Calu3 (cell line): ENCODE data around the gene KAZN. TPM values are rescaled to one million over a fixed set of nuclear protein-coding genes. Genes with fewer than 3 reads are reported as not detected.

ENCODE experiments used
- BruUV-seq: library from RNA; stranded (reverse); fragments of 400-500 nt; replicated peaks from 2 replicates; lab custom pipeline; 2021; lab: Mats Ljungman, UMichigan
- CTCF ChIA-PET: fragments of 300-600 bp; sonication (Branson Sonifier 250); formaldehyde crosslinking; loops from one replicate; lab custom pipeline; 2022; ENCODE audit warnings: antibody characterized with exemption; lab: Charles Lee
- DNase-seq: peaks from one replicate; pipeline ENCODE4 v3.0.0; 2022
- H3K27ac Mint-ChIP-seq: one replicate; pipeline ENCODE4 v1.8.0; 2022; ENCODE audit warnings: mixed read lengths; ENCODE audit not compliant: unreplicated experiment
- H3K27me3 Mint-ChIP-seq: one replicate; pipeline ENCODE4 v1.8.0; 2022; ENCODE audit warnings: mixed read lengths; ENCODE audit not compliant: unreplicated experiment
- H3K36me3 Mint-ChIP-seq: one replicate; pipeline ENCODE4 v1.8.0; 2022; ENCODE audit warnings: mild to moderate bottlenecking, moderate library complexity, mixed read lengths; ENCODE audit not compliant: insufficient read depth, unreplicated experiment
- H3K4me1 Mint-ChIP-seq: one replicate; pipeline ENCODE4 v1.8.0; 2022; ENCODE audit warnings: mild to moderate bottlenecking, low read depth, mixed read lengths; ENCODE audit not compliant: unreplicated experiment
- H3K4me3 Mint-ChIP-seq: one replicate; pipeline ENCODE4 v1.8.0; 2022; ENCODE audit warnings: mild to moderate bottlenecking, low read depth, moderate library complexity, mixed read lengths; ENCODE audit not compliant: unreplicated experiment
- H3K9me3 Mint-ChIP-seq: one replicate; pipeline ENCODE4 v1.8.0; 2022; ENCODE audit warnings: low read depth, mixed read lengths; ENCODE audit not compliant: unreplicated experiment
- CTCF ChIP-seq: fragments of 200-600 bp; IDR thresholded peaks from one replicate; pipeline ENCODE4 v1.8.0; 2022; ENCODE audit warnings: antibody characterized with exemption; ENCODE audit not compliant: unreplicated experiment
- intact Hi-C: fragments of 100-400 bp; cut with micrococcal nuclease; formaldehyde crosslinking; loops from one replicate; pipeline ENCODE4 v1.10.0; 2022; ENCODE audit not compliant: unreplicated experiment
- total RNA-seq: library from RNA; stranded (reverse); gene quantifications from 2 replicates; pipeline ENCODE4 v1.2.3, GENCODE V29; 2022

The KAZN gene
- total RNA-seq, 1 experiment from 2014 or later, result 3.6 TPM

GRCh38 chr1:14944471-14944985 lies 346.0 kb downstream of the KAZN start:
- CTCF ChIA-PET, result no interaction called here
- no TSS peak for BruUV-seq
- no peaks in the 10 kb centered on the region for H3K36me3 Mint-ChIP-seq
- intact Hi-C loops, result no loop called here
- no peak for TF ChIP-seq CTCF
- no peaks in the 10 kb centered on the region for H3K9me3 Mint-ChIP-seq
- H3K4me3 Mint-ChIP-seq, result no peak overlapping the region
- no peak for DNase-seq
- no peaks in the 10 kb centered on the region for H3K4me1 Mint-ChIP-seq
- no peak overlapping the region for H3K27ac Mint-ChIP-seq
- no peaks in the 10 kb centered on the region for H3K27me3 Mint-ChIP-seq

- no peak for TF ChIP-seq CTCF
- no peaks in the 10 kb centered on the region for H3K4me1 Mint-ChIP-seq
- H3K27ac Mint-ChIP-seq, result no peak overlapping the region
- DNase-seq, result no peak
- CTCF ChIA-PET, result no interaction called here
- no peaks in the 10 kb centered on the region for H3K36me3 Mint-ChIP-seq
- no peaks in the 10 kb centered on the region for H3K27me3 Mint-ChIP-seq
- BruUV-seq, result no TSS peak
- no peak overlapping the region for H3K4me3 Mint-ChIP-seq
- H3K9me3 Mint-ChIP-seq, result no peaks in the 10 kb centered on the region
- intact Hi-C loops, result no loop called here
Observed at GRCh38 chr1:14945132-14946010, 346.9 kb downstream of the KAZN start.

- H3K4me3 Mint-ChIP-seq, result no peak overlapping the region
- H3K27ac Mint-ChIP-seq, result no peak overlapping the region
- intact Hi-C loops, result no loop called here
- H3K36me3 Mint-ChIP-seq, result no peaks in the 10 kb centered on the region
- no peak for TF ChIP-seq CTCF
- H3K27me3 Mint-ChIP-seq, result no peaks in the 10 kb centered on the region
- CTCF ChIA-PET, result no interaction called here
- no peaks in the 10 kb centered on the region for H3K4me1 Mint-ChIP-seq
- no peak for DNase-seq
- no TSS peak for BruUV-seq
- H3K9me3 Mint-ChIP-seq, result no peaks in the 10 kb centered on the region
Observed at GRCh38 chr1:14946011-14946359, 347.5 kb downstream of the KAZN start.

GRCh38 chr1:14946684-14947238 lies 348.3 kb downstream of the KAZN start:
- no peak for TF ChIP-seq CTCF
- CTCF ChIA-PET, result no interaction called here
- BruUV-seq, result no TSS peak
- intact Hi-C loops, result no loop called here
- Mint-ChIP-seq H3K9me3 (no peaks in the 10 kb centered on the region), H3K4me1 (no peaks in the 10 kb centered on the region), H3K27ac (no peak overlapping the region), H3K4me3 (no peak overlapping the region), H3K36me3 (no peaks in the 10 kb centered on the region), H3K27me3 (no peaks in the 10 kb centered on the region)
- DNase-seq, result peak; percentile 13
